ENCODE measurements around the gene CAPN9.

The CAPN9 gene

DNA sequence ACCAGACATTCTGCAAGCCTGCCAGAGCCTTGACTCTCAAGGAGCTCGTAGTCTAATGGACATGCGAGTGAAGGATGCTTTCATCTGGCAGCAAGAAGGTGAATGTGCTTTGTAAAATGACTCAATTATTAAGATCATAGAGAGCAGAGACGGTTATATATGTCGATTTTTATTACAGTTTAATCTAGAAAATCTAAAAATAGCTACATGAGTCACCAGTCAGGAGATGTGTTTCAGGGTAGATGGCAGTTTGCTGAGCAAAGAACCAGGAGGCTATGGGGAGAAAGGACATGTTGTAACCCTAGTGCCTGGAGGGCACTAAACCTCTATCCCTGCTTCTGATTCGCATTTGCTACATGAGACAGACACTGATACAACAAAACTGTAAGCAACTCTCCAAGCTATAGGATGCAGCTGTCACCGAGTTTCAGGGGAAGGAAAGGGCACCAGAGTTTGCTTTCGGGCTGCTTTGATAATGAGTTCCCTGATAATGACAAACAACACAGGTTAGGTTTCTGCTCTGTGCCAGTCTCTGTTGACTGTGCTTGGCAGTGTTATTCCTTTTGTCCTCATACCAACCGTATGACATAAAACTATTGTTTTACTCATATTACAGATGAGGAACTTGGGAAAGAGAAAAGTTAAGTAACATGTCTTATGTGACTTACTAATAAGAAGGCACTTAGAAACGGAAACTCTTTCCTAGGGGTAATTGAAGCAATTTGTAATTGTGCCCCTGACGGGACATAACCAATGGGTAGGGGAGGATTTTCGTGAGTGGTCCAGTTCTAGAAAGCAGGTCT is 77.9 kb downstream of the CAPN9 start:
- no peak overlapping the region for H3K4me3 ChIP-seq (ENCODE audit: control insufficient read depth, low read depth, low read length)
- peak; percentile 89 for DNase-seq (ENCODE audit: low read depth)

DNA sequence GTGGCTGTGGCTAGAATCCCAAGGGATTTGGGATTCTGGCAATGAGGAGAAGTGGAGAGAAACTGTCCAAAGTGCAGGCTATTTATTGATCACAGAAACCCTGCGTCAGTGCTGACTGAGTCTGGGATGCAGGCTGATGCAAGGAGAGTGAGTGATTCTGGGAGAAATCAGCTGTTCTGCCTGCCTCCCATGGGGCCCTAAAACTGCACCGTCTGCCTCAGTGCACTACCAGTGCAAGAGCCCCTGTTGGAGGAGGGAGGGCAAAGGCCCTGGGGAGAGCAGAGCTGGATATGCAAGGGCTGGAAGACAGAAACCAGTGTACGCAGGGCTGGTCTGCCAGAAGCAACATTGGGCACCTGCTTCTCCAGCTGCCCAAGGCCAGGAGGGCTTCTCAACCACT is 78.6 kb downstream of the CAPN9 start:
- DNase-seq (ENCODE audit: low read depth) = peak; percentile 81
- no peak overlapping the region for H3K4me3 ChIP-seq (ENCODE audit: control insufficient read depth, low read depth, low read length)
- no peak for TF ChIP-seq CTCF (conservative IDR thresholded peaks at IDR 0.05; ENCODE audit: control insufficient read depth, insufficient read depth, low read depth, low read length)

More for the DNA sequence above, 77.9 kb downstream of the CAPN9 start:
- TF ChIP-seq CTCF (conservative IDR thresholded peaks at IDR 0.05; ENCODE audit: control insufficient read depth, insufficient read depth, low read depth, low read length) = no peak

GRCh38 chr1:230826166-230826875 is 79.1 kb downstream of the CAPN9 start:
- no peak overlapping the region for H3K4me3 ChIP-seq (ENCODE audit: control insufficient read depth, low read depth, low read length)
- TF ChIP-seq CTCF (conservative IDR thresholded peaks at IDR 0.05; ENCODE audit: control insufficient read depth, insufficient read depth, low read depth, low read length) = no peak
- no peak for DNase-seq (ENCODE audit: low read depth)

GRCh38 chr1:230827081-230827681 is 80.0 kb downstream of the CAPN9 start:
- TF ChIP-seq CTCF (conservative IDR thresholded peaks at IDR 0.05; ENCODE audit: control insufficient read depth, insufficient read depth, low read depth, low read length) = no peak
- H3K4me3 ChIP-seq (ENCODE audit: control insufficient read depth, low read depth, low read length) = no peak overlapping the region
- DNase-seq (ENCODE audit: low read depth) = peak; percentile 83

DNA sequence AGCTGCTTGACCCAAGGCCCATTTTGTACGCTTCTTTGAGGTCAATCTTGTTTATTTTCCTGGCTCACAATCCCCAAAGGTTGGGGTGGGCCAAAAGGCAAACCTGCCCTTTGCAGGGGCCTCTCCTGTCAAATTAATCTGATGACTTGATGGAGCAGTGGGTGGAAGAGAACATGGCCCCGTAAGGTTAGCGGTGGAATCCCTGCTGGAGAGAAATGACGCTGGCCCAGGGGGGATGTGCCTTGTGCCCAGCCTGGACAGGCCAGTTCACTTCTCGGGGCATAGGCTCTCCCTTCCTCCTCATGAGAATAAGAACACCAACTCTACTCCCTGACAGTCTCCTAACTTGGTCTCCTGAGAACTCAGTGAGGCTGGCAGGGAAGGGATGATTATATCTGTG is 80.6 kb downstream of the CAPN9 start:
- DNase-seq (ENCODE audit: low read depth) = no peak

GRCh38 chr1:230828421-230828820 is 81.2 kb downstream of the CAPN9 start:
- no peak for DNase-seq (ENCODE audit: low read depth)
- H3K4me3 ChIP-seq (ENCODE audit: control insufficient read depth, low read depth, low read length) = no peak overlapping the region
- TF ChIP-seq CTCF (conservative IDR thresholded peaks at IDR 0.05; ENCODE audit: control insufficient read depth, insufficient read depth, low read depth, low read length) = no peak

More for the DNA sequence above, 80.6 kb downstream of the CAPN9 start:
- no peak for TF ChIP-seq CTCF (conservative IDR thresholded peaks at IDR 0.05; ENCODE audit: control insufficient read depth, insufficient read depth, low read depth, low read length)
- H3K4me3 ChIP-seq (ENCODE audit: control insufficient read depth, low read depth, low read length) = no peak overlapping the region
